Neutrophil (primary cell): ENCODE results near the gene IGSF9B.

Experiments used
- H3K27ac ChIP-seq: fragments of 200-600 bp; sonication (generic); 2 replicates; pipeline ENCODE4 v1.5.1; 2016; ENCODE audit warnings: mild to moderate bottlenecking, moderate library complexity
- H3K27me3 ChIP-seq: fragments of 200-600 bp; sonication (generic); 2 replicates; pipeline ENCODE4 v1.6.0; 2016; ENCODE audit warnings: mild to moderate bottlenecking
- H3K36me3 ChIP-seq: fragments of 200-600 bp; sonication (generic); 2 replicates; pipeline ENCODE4 v1.5.1; 2017
- H3K4me1 ChIP-seq, 2 experiments: fragments of 200-600 bp in 1 of 2; sonication (generic) in 1 of 2; 1 replicate in 1 of 2; 2 replicates in 1 of 2; pipeline versions ENCODE4 v1.5.1 to v1.6.1; 2013 to 2016; ENCODE audit warnings: low read depth in 1 of 2, low read length in 1 of 2, mild to moderate bottlenecking in 1 of 2, moderate library complexity in 1 of 2; ENCODE audit not compliant: control insufficient read depth in 1 of 2, insufficient read depth in 1 of 2
- H3K4me3 ChIP-seq, 2 experiments: fragments of 200-600 bp in 1 of 2; sonication (generic) in 1 of 2; 1 replicate in 1 of 2; 2 replicates in 1 of 2; pipeline ENCODE4 v1.5.1; 2013 to 2016; ENCODE audit warnings: low read depth in 1 of 2, low read length in 1 of 2, mild to moderate bottlenecking in 1 of 2, moderate library complexity in 1 of 2
- H3K9me3 ChIP-seq: fragments of 200-600 bp; sonication (generic); 2 replicates; pipeline ENCODE4 v1.5.1; 2016
- CTCF ChIP-seq: fragments of 200-600 bp; sonication (generic); IDR thresholded peaks from 2 replicates; pipeline ENCODE4 v1.5.1; 2016; ENCODE audit warnings: antibody characterized with exemption

The IGSF9B gene

GRCh38 chr11:133975488-133975849 is 18.7 kb upstream of the IGSF9B start:
- no peak for TF ChIP-seq CTCF
- Histone ChIP-seq H3K27ac (no peak overlapping the region), H3K27me3 (no peaks in the 10 kb centered on the region), H3K4me3 (no peak overlapping the region), H3K9me3 (no peaks in the 10 kb centered on the region), H3K4me1 (no peaks in the 10 kb centered on the region), H3K36me3 (no peaks in the 10 kb centered on the region)

- TF ChIP-seq CTCF: no peak
- Histone ChIP-seq H3K4me1 (no peaks in the 10 kb centered on the region), H3K27me3 (peaks cover under 1% of the 10 kb centered on the region), H3K9me3 (no peaks in the 10 kb centered on the region), H3K4me3 (no peak overlapping the region), H3K27ac (no peak overlapping the region), H3K36me3 (no peaks in the 10 kb centered on the region)
These were observed 18.2 kb upstream of the IGSF9B start for GRCh38 chr11:133974836-133975487.

- Histone ChIP-seq H3K4me1 (no peaks in the 10 kb centered on the region), H3K27ac (no peak overlapping the region), H3K9me3 (no peaks in the 10 kb centered on the region), H3K4me3 (no peak overlapping the region), H3K27me3 (peaks cover 25% of the 10 kb centered on the region), H3K36me3 (no peaks in the 10 kb centered on the region)
- TF ChIP-seq CTCF: no peak
These were observed 15.1 kb upstream of the IGSF9B start for GRCh38 chr11:133971881-133972280.

- peaks cover 33% of the 10 kb centered on the region for H3K27me3 ChIP-seq
- no peak overlapping the region for H3K4me3 ChIP-seq
- no peak overlapping the region for H3K27ac ChIP-seq
- no peaks in the 10 kb centered on the region for H3K4me1 ChIP-seq
- H3K9me3 ChIP-seq: no peaks in the 10 kb centered on the region
- H3K36me3 ChIP-seq: no peaks in the 10 kb centered on the region
- TF ChIP-seq CTCF: no peak
These were observed 12.3 kb upstream of the IGSF9B start for GRCh38 chr11:133969112-133969511.

- Histone ChIP-seq H3K27me3 (peaks cover 33% of the 10 kb centered on the region), H3K27ac (no peak overlapping the region), H3K9me3 (no peaks in the 10 kb centered on the region), H3K36me3 (no peaks in the 10 kb centered on the region), H3K4me3 (no peak overlapping the region), H3K4me1 (no peaks in the 10 kb centered on the region)
- no peak for TF ChIP-seq CTCF
These were observed 11.5 kb upstream of the IGSF9B start for GRCh38 chr11:133968300-133968699.
